ENCODE measurements around the gene FAM3C.

DNA sequence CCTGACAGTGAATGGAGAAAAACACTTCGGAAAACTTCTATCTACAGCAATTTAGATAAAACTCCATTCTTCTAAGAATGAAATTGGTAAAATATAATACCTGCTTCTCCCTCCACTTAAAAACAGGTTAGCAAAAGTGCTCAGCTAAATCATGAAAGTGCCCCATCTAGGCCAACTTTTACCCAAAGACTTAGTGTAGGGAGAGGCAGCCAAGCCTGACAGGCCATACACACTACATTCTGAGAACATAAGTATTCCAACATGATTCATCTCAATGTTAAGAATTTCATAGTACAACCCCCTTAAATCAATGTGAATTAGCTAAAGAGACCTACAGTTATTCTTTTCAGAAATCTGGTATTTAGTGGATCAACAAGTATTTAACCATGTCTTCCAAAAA lies 7.2 kb downstream of the FAM3C start:
- TF ChIP-seq, protein P1, sequence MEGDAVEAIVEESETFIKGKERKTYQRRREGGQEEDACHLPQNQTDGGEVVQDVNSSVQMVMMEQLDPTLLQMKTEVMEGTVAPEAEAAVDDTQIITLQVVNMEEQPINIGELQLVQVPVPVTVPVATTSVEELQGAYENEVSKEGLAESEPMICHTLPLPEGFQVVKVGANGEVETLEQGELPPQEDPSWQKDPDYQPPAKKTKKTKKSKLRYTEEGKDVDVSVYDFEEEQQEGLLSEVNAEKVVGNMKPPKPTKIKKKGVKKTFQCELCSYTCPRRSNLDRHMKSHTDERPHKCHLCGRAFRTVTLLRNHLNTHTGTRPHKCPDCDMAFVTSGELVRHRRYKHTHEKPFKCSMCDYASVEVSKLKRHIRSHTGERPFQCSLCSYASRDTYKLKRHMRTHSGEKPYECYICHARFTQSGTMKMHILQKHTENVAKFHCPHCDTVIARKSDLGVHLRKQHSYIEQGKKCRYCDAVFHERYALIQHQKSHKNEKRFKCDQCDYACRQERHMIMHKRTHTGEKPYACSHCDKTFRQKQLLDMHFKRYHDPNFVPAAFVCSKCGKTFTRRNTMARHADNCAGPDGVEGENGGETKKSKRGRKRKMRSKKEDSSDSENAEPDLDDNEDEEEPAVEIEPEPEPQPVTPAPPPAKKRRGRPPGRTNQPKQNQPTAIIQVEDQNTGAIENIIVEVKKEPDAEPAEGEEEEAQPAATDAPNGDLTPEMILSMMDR (IDR thresholded peaks at IDR 0.05; ENCODE audit: poor library complexity, severe bottlenecking): no peak
- TF ChIP-seq TAF1 (IDR thresholded peaks at IDR 0.05; ENCODE audit: low read depth) (no peak), RAD21 (conservative IDR thresholded peaks at IDR 0.05) (no peak)
